Hippocampal formation (tissue), 2 donors: ENCODE data around the gene GNG11.

Experiments used
- DNase-seq, 2 donors: peaks; one replicate each; lab custom pipeline; 2025; lab: John Stamatoyannopoulos, UW

Gene GNG11

GRCh38 chr7:93948106-93948505, 26.6 kb downstream of the GNG11 start:
- DNase-seq: no peak

GRCh38 chr7:93948873-93949272, 27.3 kb downstream of the GNG11 start:
- no peak for DNase-seq

GRCh38 chr7:93949423-93949822, 27.9 kb downstream of the GNG11 start:
- no peak for DNase-seq

- DNase-seq: no peak
These were observed 33.8 kb downstream of the GNG11 start for GRCh38 chr7:93955304-93955703.

GRCh38 chr7:93957767-93958166, 36.2 kb downstream of the GNG11 start:
- DNase-seq: no peak

- DNase-seq: no peak
These were observed 36.7 kb downstream of the GNG11 start for GRCh38 chr7:93958216-93958615.

GRCh38 chr7:93958651-93959050, 37.1 kb downstream of the GNG11 start:
- no peak for DNase-seq

- DNase-seq: no peak
These were observed 39.5 kb downstream of the GNG11 start for GRCh38 chr7:93960986-93961385.

- DNase-seq: no peak
These were observed 42.7 kb downstream of the GNG11 start for GRCh38 chr7:93964262-93964661.

GRCh38 chr7:93964813-93965212, 43.3 kb downstream of the GNG11 start:
- DNase-seq: no peak

GRCh38 chr7:93968911-93969620, 47.5 kb downstream of the GNG11 start:
- no peak for DNase-seq

- DNase-seq: no peak
These were observed 50.6 kb downstream of the GNG11 start for GRCh38 chr7:93972029-93972725.

GRCh38 chr7:93973134-93973533, 51.6 kb downstream of the GNG11 start:
- no peak for DNase-seq

- DNase-seq: no peak
These were observed 55.8 kb downstream of the GNG11 start for GRCh38 chr7:93977211-93977950.
